Measurements from ENCODE around the gene NCS1.

DNA sequence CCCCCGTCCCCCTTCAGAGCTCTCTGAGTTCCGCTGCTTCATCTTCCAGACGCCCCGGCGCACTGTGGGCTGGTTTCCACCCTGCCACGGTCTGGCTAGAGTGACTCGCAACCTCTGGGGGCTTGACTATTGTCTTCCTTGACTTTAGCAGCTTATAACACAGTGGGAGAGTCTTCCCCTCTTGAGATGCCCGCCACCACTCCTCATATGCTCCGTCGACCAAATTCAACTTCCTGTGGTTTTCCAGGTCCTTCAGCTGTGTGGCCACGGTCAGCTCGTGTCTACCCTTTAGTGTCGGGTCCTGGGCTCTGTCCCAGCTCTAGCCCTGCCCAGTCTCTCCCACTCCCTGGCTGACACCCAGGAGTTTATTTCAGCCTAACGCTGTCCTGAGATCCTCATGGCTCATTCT lies 28.2 kb upstream of the NCS1 start:
- TF ChIP-seq, protein P1, sequence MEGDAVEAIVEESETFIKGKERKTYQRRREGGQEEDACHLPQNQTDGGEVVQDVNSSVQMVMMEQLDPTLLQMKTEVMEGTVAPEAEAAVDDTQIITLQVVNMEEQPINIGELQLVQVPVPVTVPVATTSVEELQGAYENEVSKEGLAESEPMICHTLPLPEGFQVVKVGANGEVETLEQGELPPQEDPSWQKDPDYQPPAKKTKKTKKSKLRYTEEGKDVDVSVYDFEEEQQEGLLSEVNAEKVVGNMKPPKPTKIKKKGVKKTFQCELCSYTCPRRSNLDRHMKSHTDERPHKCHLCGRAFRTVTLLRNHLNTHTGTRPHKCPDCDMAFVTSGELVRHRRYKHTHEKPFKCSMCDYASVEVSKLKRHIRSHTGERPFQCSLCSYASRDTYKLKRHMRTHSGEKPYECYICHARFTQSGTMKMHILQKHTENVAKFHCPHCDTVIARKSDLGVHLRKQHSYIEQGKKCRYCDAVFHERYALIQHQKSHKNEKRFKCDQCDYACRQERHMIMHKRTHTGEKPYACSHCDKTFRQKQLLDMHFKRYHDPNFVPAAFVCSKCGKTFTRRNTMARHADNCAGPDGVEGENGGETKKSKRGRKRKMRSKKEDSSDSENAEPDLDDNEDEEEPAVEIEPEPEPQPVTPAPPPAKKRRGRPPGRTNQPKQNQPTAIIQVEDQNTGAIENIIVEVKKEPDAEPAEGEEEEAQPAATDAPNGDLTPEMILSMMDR (conservative IDR thresholded peaks at IDR 0.05) = no peak
- no peak for TF ChIP-seq ZFX (IDR thresholded peaks at IDR 0.05)

Measured in C4-2B (cell line).